Ovary (tissue), 9 donors: ENCODE data around the gene OR4K2. TPM values are rescaled to one million over a fixed set of nuclear protein-coding genes. Genes with fewer than 3 reads are reported as not detected.
"Not testable (repeated sequence)": the region's sequence is repeated elsewhere in the genome, so short reads cannot be mapped to it uniquely, and the experiment has no call there.

ENCODE experiments used
- DNase-seq, 5 donors: peaks; one replicate each; pipeline ENCODE4 v3.0.0-alpha.2; 2019 to 2020
- H3K27ac ChIP-seq, 2 donors: fragments of 200-600 bp; one replicate each; pipeline versions ENCODE4 v1.5.1 to v1.8.0; 2019 to 2022
- H3K27me3 ChIP-seq: fragments of 200-600 bp; one replicate; pipeline ENCODE4 v1.8.0; 2022
- H3K36me3 ChIP-seq: fragments of 200-600 bp; sonication (generic); one replicate; pipeline ENCODE4 v1.5.1; 2019
- H3K4me1 ChIP-seq: one replicate; pipeline ENCODE4 v1.8.1; 2013; ENCODE audit warnings: mild to moderate bottlenecking, moderate library complexity; ENCODE audit not compliant: insufficient read depth
- H3K4me3 ChIP-seq: fragments of 200-600 bp; sonication (generic); one replicate; pipeline ENCODE4 v1.5.1; 2017
- H3K9me3 ChIP-seq, 2 donors: fragments of 200-600 bp in 1 of 2; sonication (generic) in 1 of 2; one replicate each; pipeline versions ENCODE4 v1.5.1 to v1.8.1; 2013 to 2019; ENCODE audit warnings: mild to moderate bottlenecking in 1 of 2, moderate library complexity in 1 of 2
- CTCF ChIP-seq, 3 donors: fragments of 450-650 bp in 2 of 3; fragments of 200-600 bp in 1 of 3; IDR thresholded peaks; one replicate each; pipeline versions ENCODE4 v1.5.1 to v1.8.0; 2016 to 2022; ENCODE audit warnings: antibody characterized with exemption in 3 of 3, mild to moderate bottlenecking in 1 of 3
- EP300 ChIP-seq: sonication (generic); formaldehyde crosslinking; IDR thresholded peaks from one replicate; pipeline ENCODE4 v1.6.1; 2017; ENCODE audit warnings: antibody characterized with exemption
- POLR2A ChIP-seq: fragments of 450-650 bp; IDR thresholded peaks from one replicate; pipeline ENCODE4 v1.6.1; 2017; ENCODE audit warnings: antibody characterized with exemption, mild to moderate bottlenecking, moderate library complexity
- WGBS, 3 donors: extraction: QIAGEN DNeasy Blood & Tissue Kit in 1 of 3; methylation state at CpG; one replicate each; pipeline versions ENCODE4 v1.1.5 to v1.1.7; 2013 to 2017; 5-methylcytosine and 5-hydroxymethylcytosine counted together
- intact Hi-C, 4 donors: fragments of 100-400 bp; cut with DNase I; formaldehyde crosslinking; loops; one replicate each; pipeline versions ENCODE4 v1.11.0 to v1.15.1; 2022 to 2023
- polyA plus RNA-seq, 2 donors: library from polyadenylated mRNA; stranded (reverse); fragments of 200-250 nt in 1 of 2; fragments of 350-450 nt in 1 of 2; fragmentation: Illumina TruSeq in 1 of 2; extraction: RNeasy Lipid Tissue Mini Kit (QIAGEN cat#74804) in 1 of 2; gene quantifications; one replicate each; pipeline ENCODE4 v1.2.3, GENCODE V29; 2013 to 2014
- total RNA-seq, 7 donors: library from RNA; depleted of rRNA in 2 of 7; stranded (reverse); fragments of >200 nt in 2 of 7; fragmentation: NEBNext Ultra II Directional in 3 of 7; extraction: Animal tissue kit (Norgen Biotek cat#: 25700) in 3 of 7; gene quantifications; one replicate each; pipeline versions ENCODE4 v1.1.0 to v1.2.4, GENCODE V29; 2016 to 2023
- donor health status: DM: no; HTN: no; CAD: no; lungs with moderate emphysema.
- donor health status: DM: no; HTN: no; CAD: no.
- donor health status: Bipolar disorder and iron deficiency.
- donor health status: DM: yes; HTN: yes; CAD: no.
- donor health status: DM: no; HTN: no; CAD: no.
- donor health status: DM: yes; HTN: yes; CAD: no.

The OR4K2 gene
- total and polyA plus RNA-seq, 9 donors: not detected

GRCh38 chr14:19851365-19851764 is 23.6 kb upstream of the OR4K2 start:
- Histone ChIP-seq H3K27ac (no peak overlapping the region), H3K27me3 (no peaks in the 10 kb centered on the region), H3K9me3 (no peaks in the 10 kb centered on the region), H3K36me3 (no peaks in the 10 kb centered on the region), H3K4me3 (no peak overlapping the region), H3K4me1 (no peaks in the 10 kb centered on the region)
- TF ChIP-seq POLR2A (no peak), CTCF (IDR thresholded peaks at IDR 0.05) (no peak)
- no peak for DNase-seq
- intact Hi-C loops: no loop called here

- 86 to 91% (median 87%) methylated on average over 32 to 39 of the region's 39 CpGs for WGBS, 3 donors
- H3K27me3 ChIP-seq, H3K36me3 ChIP-seq, intact Hi-C loops, H3K4me1 ChIP-seq, H3K9me3 ChIP-seq, H3K27ac ChIP-seq, DNase-seq, H3K4me3 ChIP-seq: not testable (repeated sequence)
These were observed 8.8 kb upstream of the OR4K2 start for GRCh38 chr14:19866061-19866669.

- Histone ChIP-seq H3K4me3 (no peak overlapping the region), H3K36me3 (no peaks in the 10 kb centered on the region), H3K27me3 (no peaks in the 10 kb centered on the region), H3K4me1 (no peaks in the 10 kb centered on the region), H3K9me3 (no peaks in the 10 kb centered on the region), H3K27ac (no peak overlapping the region)
- WGBS, 3 donors: 22 to 26% (median 25%) methylated on average over 6 of the region's 6 CpGs
- intact Hi-C loops: no loop called here
- no peak for DNase-seq
- TF ChIP-seq CTCF (IDR thresholded peaks at IDR 0.05): no peak
These were observed 1.8 kb upstream of the OR4K2 start for GRCh38 chr14:19873178-19873577.

- H3K36me3 ChIP-seq: no peaks in the 10 kb centered on the region
- no peaks in the 10 kb centered on the region for H3K4me1 ChIP-seq
- no peak for DNase-seq
- intact Hi-C loops: no loop called here
- no peaks in the 10 kb centered on the region for H3K9me3 ChIP-seq
- no peak overlapping the region for H3K27ac ChIP-seq
- TF ChIP-seq POLR2A: no peak
- H3K4me3 ChIP-seq: no peak overlapping the region
- no peaks in the 10 kb centered on the region for H3K27me3 ChIP-seq
These were observed 3.2 kb downstream of the OR4K2 start for GRCh38 chr14:19878029-19878642.

GRCh38 chr14:19895282-19895681 is 20.3 kb downstream of the OR4K2 start:
- intact Hi-C loops: no loop called here
- WGBS, 3 donors: 34 to 51% (median 41%) methylated on average over 2 of the region's 2 CpGs
- Histone ChIP-seq H3K27me3 (no peaks in the 10 kb centered on the region), H3K4me3 (no peak overlapping the region), H3K9me3 (no peaks in the 10 kb centered on the region), H3K36me3 (no peaks in the 10 kb centered on the region), H3K27ac (no peak overlapping the region), H3K4me1 (no peaks in the 10 kb centered on the region)
- TF ChIP-seq CTCF (IDR thresholded peaks at IDR 0.05) (no peak), EP300 (no peak)
- no peak for DNase-seq
